ENCODE data around the gene CHD6.

The CHD6 gene

GRCh38 chr20:41405436-41405835, 212.7 kb downstream of the CHD6 start:
- DNase-seq (ENCODE audit: low read depth in 1 of 2, low spot score in 1 of 2), result no peak

GRCh38 chr20:41403604-41404003, 214.6 kb downstream of the CHD6 start:
- no peak for DNase-seq (ENCODE audit: low read depth in 1 of 2, low spot score in 1 of 2)

- no peak for DNase-seq (ENCODE audit: low read depth in 1 of 2, low spot score in 1 of 2)
Measured at GRCh38 chr20:41398408-41398807, 219.8 kb downstream of the CHD6 start.

- DNase-seq (ENCODE audit: low read depth in 1 of 2, low spot score in 1 of 2), result no peak
Measured at GRCh38 chr20:41395667-41396664, 222.2 kb downstream of the CHD6 start.

GRCh38 chr20:41394931-41395666, 223.1 kb downstream of the CHD6 start:
- DNase-seq (ENCODE audit: low read depth in 1 of 2, low spot score in 1 of 2), result no peak

- no peak for DNase-seq (ENCODE audit: low read depth in 1 of 2, low spot score in 1 of 2)
Measured at GRCh38 chr20:41394081-41394480, 224.1 kb downstream of the CHD6 start.

- no peak for DNase-seq (ENCODE audit: low read depth in 1 of 2, low spot score in 1 of 2)
Measured at GRCh38 chr20:41393705-41394066, 224.5 kb downstream of the CHD6 start.

- no peak for DNase-seq (ENCODE audit: low read depth in 1 of 2, low spot score in 1 of 2)
Measured at GRCh38 chr20:41392871-41393704, 225.1 kb downstream of the CHD6 start.

- DNase-seq (ENCODE audit: low read depth in 1 of 2, low spot score in 1 of 2), result no peak
Measured at GRCh38 chr20:41392295-41392694, 225.9 kb downstream of the CHD6 start.

- DNase-seq (ENCODE audit: low read depth in 1 of 2, low spot score in 1 of 2), result no peak
Measured at GRCh38 chr20:41391587-41392001, 226.6 kb downstream of the CHD6 start.

GRCh38 chr20:41390889-41391288, 227.3 kb downstream of the CHD6 start:
- no peak for DNase-seq (ENCODE audit: low read depth in 1 of 2, low spot score in 1 of 2)

- no peak for DNase-seq (ENCODE audit: low read depth in 1 of 2, low spot score in 1 of 2)
Measured at GRCh38 chr20:41387444-41387851, 230.7 kb downstream of the CHD6 start.

GRCh38 chr20:41386502-41387427, 231.4 kb downstream of the CHD6 start:
- DNase-seq (ENCODE audit: low read depth in 1 of 2, low spot score in 1 of 2), result no peak

GRCh38 chr20:41382791-41383305, 235.3 kb downstream of the CHD6 start:
- no peak for DNase-seq (ENCODE audit: low read depth in 1 of 2, low spot score in 1 of 2)

GRCh38 chr20:41380551-41381193, 237.5 kb downstream of the CHD6 start:
- DNase-seq (ENCODE audit: low read depth in 1 of 2, low spot score in 1 of 2), result no peak

GRCh38 chr20:41379551-41379950, 238.6 kb downstream of the CHD6 start:
- DNase-seq (ENCODE audit: low read depth in 1 of 2, low spot score in 1 of 2), result no peak

- no peak for DNase-seq (ENCODE audit: low read depth in 1 of 2, low spot score in 1 of 2)
Measured at GRCh38 chr20:41377275-41377674, 240.9 kb downstream of the CHD6 start.

- DNase-seq (ENCODE audit: low read depth in 1 of 2, low spot score in 1 of 2), result no peak
Measured at GRCh38 chr20:41376349-41376748, 241.8 kb downstream of the CHD6 start.

GRCh38 chr20:41375846-41376245, 242.3 kb downstream of the CHD6 start:
- no peak for DNase-seq (ENCODE audit: low read depth in 1 of 2, low spot score in 1 of 2)

All from activated T-helper 1 cell treated with anti-CD3 and anti-CD28 coated beads, Interleukin-2, amount 50 U/mL, for 16 hours (primary cell).